Activated CD8-positive, alpha-beta T cell treated with anti-CD3 and anti-CD28 coated beads for 36 hours (primary cell): ENCODE results near the gene MYH11. TPM values are rescaled to one million over a fixed set of nuclear protein-coding genes. Genes with fewer than 3 reads are reported as not detected.

Experiments used
- ATAC-seq: fragments of 200-7000 bp; cut with Tn5 transposase; one replicate; pipeline ENCODE4 v1.10.0; 2021; ENCODE audit warnings: mild to moderate bottlenecking, moderate library complexity
- CTCF ChIA-PET: fragments of 350-600 bp; sonication (Branson Sonifier 250); formaldehyde crosslinking; loops from one replicate; lab custom pipeline; 2021; ENCODE audit warnings: antibody characterized with exemption; lab: Charles Lee
- POLR2A ChIA-PET: fragments of 350-600 bp; sonication (Branson Sonifier 250); formaldehyde crosslinking; loops from one replicate; lab custom pipeline; 2021; ENCODE audit warnings: antibody characterized with exemption; lab: Charles Lee
- DNase-seq: peaks from one replicate; pipeline ENCODE4 v3.0.0-alpha.2; 2020
- H3K27ac Mint-ChIP-seq: one replicate; pipeline ENCODE4 v1.8.0; 2021; ENCODE audit warnings: mild to moderate bottlenecking, mixed read lengths
- H3K27me3 Mint-ChIP-seq: one replicate; pipeline ENCODE4 v1.8.0; 2021; ENCODE audit warnings: mixed read lengths
- H3K36me3 Mint-ChIP-seq: one replicate; pipeline ENCODE4 v1.8.0; 2021; ENCODE audit warnings: low read depth, mixed read lengths
- H3K4me1 Mint-ChIP-seq: one replicate; pipeline ENCODE4 v1.8.0; 2021; ENCODE audit warnings: low read depth, mixed read lengths
- H3K4me3 Mint-ChIP-seq: one replicate; pipeline ENCODE4 v1.8.0; 2021; ENCODE audit warnings: mild to moderate bottlenecking, moderate library complexity, mixed read lengths
- H3K9me3 Mint-ChIP-seq: one replicate; pipeline ENCODE4 v1.8.0; 2021; ENCODE audit warnings: mixed read lengths
- intact Hi-C: fragments of 100-400 bp; cut with micrococcal nuclease; formaldehyde crosslinking; loops from one replicate; pipeline ENCODE4 v1.10.0; 2022
- total RNA-seq, 2 experiments: library from RNA; stranded (reverse); gene quantifications; one replicate each; pipeline ENCODE4 v1.2.3, GENCODE V29; 2021
- TF ChIP-seq, protein P1 (sequence below): fragments of 200-600 bp; IDR thresholded peaks from one replicate; pipeline ENCODE4 v1.8.0; 2022; ENCODE audit warnings: antibody characterized with exemption, mild to moderate bottlenecking

Gene MYH11
- total RNA-seq, 2 experiments from 2014 or later: not detected

DNA sequence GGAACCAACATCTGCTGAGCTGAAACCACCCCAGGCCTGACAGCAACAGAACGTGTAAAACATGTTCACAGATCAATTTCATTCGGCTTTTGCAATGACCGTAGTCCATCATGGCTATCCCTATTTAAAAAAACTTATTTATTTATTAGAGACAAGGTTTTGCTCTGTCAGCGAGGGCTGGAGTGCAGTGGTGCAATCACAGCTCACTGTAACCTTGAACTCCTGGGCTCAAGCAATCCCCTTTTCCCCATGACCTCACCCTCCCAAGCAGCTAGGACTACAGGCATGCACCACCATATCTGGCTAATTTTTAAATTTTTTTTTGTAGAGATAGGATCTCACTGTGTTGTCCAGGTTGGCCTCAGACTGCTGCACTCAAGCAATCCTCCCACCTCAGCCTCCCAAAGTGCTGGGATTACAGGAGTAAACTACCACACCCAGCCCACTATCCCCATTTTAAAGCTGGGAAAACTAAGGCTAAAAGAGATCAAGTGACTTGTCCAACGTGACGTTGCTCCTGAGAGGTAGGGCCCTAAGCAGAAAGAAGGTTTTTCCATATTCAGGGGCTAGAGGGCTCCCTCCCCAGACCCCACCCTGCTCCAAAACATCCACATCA lies 77.7 kb downstream of the MYH11 start:
- H3K4me1 Mint-ChIP-seq: no peaks in the 10 kb centered on the region
- H3K36me3 Mint-ChIP-seq: no peaks in the 10 kb centered on the region
- intact Hi-C loops: no loop called here
- ATAC-seq: no peak
- CTCF ChIA-PET: interaction anchor here (0.9 to 1.7 kb wide), 2 partner anchors 9 to 42 kb away, joined by 3 to 10 read pairs; no protein-coding TSS in a partner anchor
- TF ChIP-seq, protein P1, sequence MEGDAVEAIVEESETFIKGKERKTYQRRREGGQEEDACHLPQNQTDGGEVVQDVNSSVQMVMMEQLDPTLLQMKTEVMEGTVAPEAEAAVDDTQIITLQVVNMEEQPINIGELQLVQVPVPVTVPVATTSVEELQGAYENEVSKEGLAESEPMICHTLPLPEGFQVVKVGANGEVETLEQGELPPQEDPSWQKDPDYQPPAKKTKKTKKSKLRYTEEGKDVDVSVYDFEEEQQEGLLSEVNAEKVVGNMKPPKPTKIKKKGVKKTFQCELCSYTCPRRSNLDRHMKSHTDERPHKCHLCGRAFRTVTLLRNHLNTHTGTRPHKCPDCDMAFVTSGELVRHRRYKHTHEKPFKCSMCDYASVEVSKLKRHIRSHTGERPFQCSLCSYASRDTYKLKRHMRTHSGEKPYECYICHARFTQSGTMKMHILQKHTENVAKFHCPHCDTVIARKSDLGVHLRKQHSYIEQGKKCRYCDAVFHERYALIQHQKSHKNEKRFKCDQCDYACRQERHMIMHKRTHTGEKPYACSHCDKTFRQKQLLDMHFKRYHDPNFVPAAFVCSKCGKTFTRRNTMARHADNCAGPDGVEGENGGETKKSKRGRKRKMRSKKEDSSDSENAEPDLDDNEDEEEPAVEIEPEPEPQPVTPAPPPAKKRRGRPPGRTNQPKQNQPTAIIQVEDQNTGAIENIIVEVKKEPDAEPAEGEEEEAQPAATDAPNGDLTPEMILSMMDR: no peak
- DNase-seq: no peak
- no peaks in the 10 kb centered on the region for H3K9me3 Mint-ChIP-seq
- POLR2A ChIA-PET: no interaction called here
- no peaks in the 10 kb centered on the region for H3K27me3 Mint-ChIP-seq
- no peak overlapping the region for H3K27ac Mint-ChIP-seq
- H3K4me3 Mint-ChIP-seq: no peak overlapping the region

DNA sequence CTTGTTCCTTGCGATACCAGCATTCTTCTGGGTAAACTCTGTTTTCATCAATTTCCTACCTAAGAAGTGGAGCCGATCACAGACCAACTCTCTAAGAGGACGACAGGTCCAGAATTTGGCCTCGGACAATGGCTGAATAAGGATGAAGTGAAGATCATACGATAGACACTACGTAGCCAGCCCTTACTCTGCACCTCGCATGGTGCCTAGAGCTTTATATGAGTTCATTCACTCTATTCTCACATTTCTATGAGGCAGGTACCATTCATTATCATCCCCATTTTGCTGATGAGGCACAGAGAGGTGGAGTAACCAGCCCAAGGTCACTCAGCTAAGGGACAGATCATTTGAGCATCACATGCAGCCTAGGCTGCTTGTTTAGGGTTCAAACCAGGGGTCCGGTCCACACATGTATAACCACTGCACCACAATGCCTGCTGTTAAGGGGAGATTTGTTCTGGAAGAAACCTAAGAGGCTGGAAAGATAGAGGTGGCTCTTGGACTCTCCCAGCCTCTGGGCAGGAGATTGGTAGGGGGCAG lies 78.6 kb downstream of the MYH11 start:
- POLR2A ChIA-PET: no interaction called here
- no peaks in the 10 kb centered on the region for H3K36me3 Mint-ChIP-seq
- DNase-seq: no peak
- no peak for ATAC-seq
- H3K4me3 Mint-ChIP-seq: no peak overlapping the region
- no peak overlapping the region for H3K27ac Mint-ChIP-seq
- no peaks in the 10 kb centered on the region for H3K4me1 Mint-ChIP-seq
- no peaks in the 10 kb centered on the region for H3K27me3 Mint-ChIP-seq
- no peaks in the 10 kb centered on the region for H3K9me3 Mint-ChIP-seq
- intact Hi-C loops: no loop called here
- CTCF ChIA-PET: interaction anchor here (0.6 to 1.9 kb wide), 9 partner anchors 8 to 362 kb away, joined by 3 to 10 read pairs (median 4); no protein-coding TSS in a partner anchor
- TF ChIP-seq, protein P1: no peak

DNA sequence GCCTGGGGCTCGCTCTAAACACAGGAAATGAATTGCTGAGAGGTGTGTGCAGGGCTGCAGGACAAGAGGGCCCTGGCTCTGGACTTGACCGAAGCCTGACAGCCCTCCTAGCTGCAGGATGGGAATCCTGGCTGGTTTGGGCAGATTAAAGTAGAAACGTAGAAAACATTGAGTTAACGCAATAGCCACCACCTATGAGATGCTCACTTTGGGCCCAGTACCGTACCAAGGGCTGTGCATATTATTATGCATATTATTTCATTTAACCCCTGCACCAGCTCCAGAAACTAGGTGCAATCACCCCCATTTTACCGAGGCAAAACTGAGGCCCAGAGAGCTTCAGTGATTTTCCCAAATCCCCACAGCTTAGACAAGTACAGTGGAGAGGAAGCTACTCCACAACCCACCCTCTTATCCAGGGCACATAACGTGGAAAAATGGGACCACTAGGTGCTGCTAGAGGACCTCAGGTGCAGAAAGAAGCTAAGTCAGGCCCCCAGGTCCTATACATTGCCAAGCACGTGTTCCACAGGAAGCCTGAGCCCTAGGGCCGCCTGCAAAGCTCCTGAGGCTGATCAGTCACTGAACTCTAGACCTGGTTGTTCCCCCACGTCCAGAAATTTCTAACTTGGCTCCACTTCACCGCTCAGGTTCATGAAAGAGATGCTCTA lies 79.2 kb downstream of the MYH11 start:
- peak; percentile 42 for DNase-seq
- Mint-ChIP-seq H3K4me3 (no peak overlapping the region), H3K36me3 (no peaks in the 10 kb centered on the region), H3K27me3 (no peaks in the 10 kb centered on the region), H3K9me3 (no peaks in the 10 kb centered on the region), H3K27ac (no peak overlapping the region), H3K4me1 (no peaks in the 10 kb centered on the region)
- TF ChIP-seq, protein P1: peak; percentile 25
- POLR2A ChIA-PET: no interaction called here
- intact Hi-C loops: no loop called here
- CTCF ChIA-PET: interaction anchor here (0.6 to 1.9 kb wide), 9 partner anchors 12 to 362 kb away, joined by 3 to 10 read pairs (median 4); no protein-coding TSS in a partner anchor
- peak; percentile 81 for ATAC-seq

DNA sequence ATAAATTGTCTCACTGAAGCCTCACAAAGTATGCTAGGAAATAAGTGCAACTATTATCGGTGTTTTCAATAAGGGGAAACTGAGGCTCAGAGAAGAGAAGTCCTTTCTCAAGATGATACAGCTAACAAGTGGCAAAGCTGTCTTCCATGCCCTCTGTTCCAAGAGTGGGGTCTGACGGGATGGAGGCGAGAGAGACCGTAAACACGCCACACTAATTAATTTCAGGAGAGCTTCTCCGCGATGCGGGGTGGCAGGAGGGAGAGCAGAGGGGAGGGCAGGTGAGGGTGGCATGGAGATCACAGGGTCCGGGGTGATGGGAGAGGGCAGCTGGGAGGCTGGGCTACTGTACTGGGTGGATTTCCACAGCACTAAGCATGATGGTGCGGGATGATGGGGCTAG lies 80.3 kb downstream of the MYH11 start:
- ATAC-seq: no peak

More for the DNA sequence above, 80.3 kb downstream of the MYH11 start:
- Mint-ChIP-seq H3K36me3 (no peaks in the 10 kb centered on the region), H3K27ac (no peak overlapping the region), H3K27me3 (no peaks in the 10 kb centered on the region), H3K9me3 (no peaks in the 10 kb centered on the region), H3K4me3 (no peak overlapping the region), H3K4me1 (no peaks in the 10 kb centered on the region)
- ChIA-PET CTCF (interaction anchor here (0.7 to 1.9 kb wide), 3 partner anchors 11 to 46 kb away, joined by 4 to 8 read pairs (median 5); no protein-coding TSS in a partner anchor), POLR2A (no interaction called here)
- TF ChIP-seq, protein P1: no peak
- no peak for DNase-seq
- intact Hi-C loops: no loop called here
